ENCODE data around the gene RSPRY1.

DNA sequence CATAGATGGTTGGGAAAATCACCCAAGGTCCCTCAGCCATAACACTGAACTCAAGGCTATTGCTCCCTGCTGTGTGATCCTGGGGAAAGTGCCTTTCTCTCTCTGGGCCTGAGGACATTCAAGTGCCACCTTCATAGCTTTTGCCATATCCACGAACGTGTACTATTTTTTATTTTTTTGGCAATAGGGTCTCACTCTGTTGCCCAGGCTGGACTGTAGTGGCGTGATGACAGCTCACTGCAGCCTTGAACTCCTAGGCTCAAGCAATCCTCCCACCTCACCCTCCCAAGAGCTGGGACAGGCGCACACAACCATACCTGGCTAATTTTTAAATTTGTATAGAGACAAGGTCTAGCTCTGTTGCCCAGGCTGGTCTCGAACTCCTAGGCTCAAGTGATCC is 87.7 kb downstream of the RSPRY1 start:
- TF ChIP-seq, protein P1, sequence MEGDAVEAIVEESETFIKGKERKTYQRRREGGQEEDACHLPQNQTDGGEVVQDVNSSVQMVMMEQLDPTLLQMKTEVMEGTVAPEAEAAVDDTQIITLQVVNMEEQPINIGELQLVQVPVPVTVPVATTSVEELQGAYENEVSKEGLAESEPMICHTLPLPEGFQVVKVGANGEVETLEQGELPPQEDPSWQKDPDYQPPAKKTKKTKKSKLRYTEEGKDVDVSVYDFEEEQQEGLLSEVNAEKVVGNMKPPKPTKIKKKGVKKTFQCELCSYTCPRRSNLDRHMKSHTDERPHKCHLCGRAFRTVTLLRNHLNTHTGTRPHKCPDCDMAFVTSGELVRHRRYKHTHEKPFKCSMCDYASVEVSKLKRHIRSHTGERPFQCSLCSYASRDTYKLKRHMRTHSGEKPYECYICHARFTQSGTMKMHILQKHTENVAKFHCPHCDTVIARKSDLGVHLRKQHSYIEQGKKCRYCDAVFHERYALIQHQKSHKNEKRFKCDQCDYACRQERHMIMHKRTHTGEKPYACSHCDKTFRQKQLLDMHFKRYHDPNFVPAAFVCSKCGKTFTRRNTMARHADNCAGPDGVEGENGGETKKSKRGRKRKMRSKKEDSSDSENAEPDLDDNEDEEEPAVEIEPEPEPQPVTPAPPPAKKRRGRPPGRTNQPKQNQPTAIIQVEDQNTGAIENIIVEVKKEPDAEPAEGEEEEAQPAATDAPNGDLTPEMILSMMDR (IDR thresholded peaks at IDR 0.05; ENCODE audit: control extremely low read depth in 1 of 3, insufficient read depth in 1 of 3, low read depth in 1 of 3, low read length in 3 of 3), result no peak
- no peak for TF ChIP-seq POLR2A (IDR thresholded peaks at IDR 0.05; ENCODE audit: control extremely low read depth in 1 of 2, low read depth in 2 of 2, low read length in 2 of 2)
- TF ChIP-seq KDM1A (IDR thresholded peaks at IDR 0.05; ENCODE audit: borderline replicate concordance, low read length), result no peak
- TF ChIP-seq SP1 (IDR thresholded peaks at IDR 0.05; ENCODE audit: low read depth, low read length), result no peak
- TF ChIP-seq, protein P2, sequence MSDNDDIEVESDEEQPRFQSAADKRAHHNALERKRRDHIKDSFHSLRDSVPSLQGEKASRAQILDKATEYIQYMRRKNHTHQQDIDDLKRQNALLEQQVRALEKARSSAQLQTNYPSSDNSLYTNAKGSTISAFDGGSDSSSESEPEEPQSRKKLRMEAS (IDR thresholded peaks at IDR 0.05), result no peak

All from H1 (cell line).